Heart right ventricle (tissue), 16 donors: ENCODE measurements around the gene PNMA5. TPM values are rescaled to one million over a fixed set of nuclear protein-coding genes. Genes with fewer than 3 reads are reported as not detected.
A peak's percentile ranks its signal among the peaks of the same experiment; 100 is the strongest.

Source experiments
- ATAC-seq, 8 donors: fragments of 200-7000 bp; cut with Tn5 transposase; one replicate each; pipeline ENCODE4 v1.9.1; 2020; ENCODE audit warnings: mild to moderate bottlenecking in 8 of 8, moderate library complexity in 8 of 8, moderate number of reproducible peaks in 1 of 8
- DNase-seq, 2 donors: peaks; one replicate each; pipeline ENCODE4 v3.0.0-alpha.2; 2020
- H3K27ac ChIP-seq, 10 donors: fragments of 200-600 bp; sonication (generic) in 2 of 10; one replicate each; pipeline versions ENCODE4 v1.5.0 to v1.8.0; 2020 to 2022; ENCODE audit warnings: mild to moderate bottlenecking in 3 of 10
- H3K27me3 ChIP-seq, 7 donors: fragments of 200-600 bp; one replicate each; pipeline ENCODE4 v1.8.0; 2021 to 2022; ENCODE audit warnings: mild to moderate bottlenecking in 2 of 7
- H3K36me3 ChIP-seq, 9 donors: fragments of 200-600 bp; sonication (generic) in 1 of 9; one replicate each; pipeline versions ENCODE4 v1.5.0 to v1.8.0; 2020 to 2022; ENCODE audit warnings: mild to moderate bottlenecking in 2 of 9
- H3K4me1 ChIP-seq, 9 donors: fragments of 200-600 bp; sonication (generic) in 1 of 9; one replicate each; pipeline versions ENCODE4 v1.5.0 to v1.8.0; 2020 to 2022; ENCODE audit warnings: mild to moderate bottlenecking in 4 of 9
- H3K4me3 ChIP-seq, 10 donors: fragments of 200-600 bp; sonication (generic) in 2 of 10; one replicate each; pipeline versions ENCODE4 v1.5.0 to v1.8.0; 2020 to 2022; ENCODE audit warnings: mild to moderate bottlenecking in 7 of 10, moderate library complexity in 2 of 10
- H3K9me3 ChIP-seq, 11 donors: fragments of 200-600 bp in 10 of 11; sonication (generic) in 2 of 11; one replicate each; pipeline versions ENCODE4 v1.5.0 to v1.8.0; 2013 to 2022; ENCODE audit warnings: mild to moderate bottlenecking in 2 of 11, control low read depth in 1 of 11, moderate library complexity in 1 of 11
- CTCF ChIP-seq, 9 donors: fragments of 200-600 bp; sonication (generic) in 2 of 9; IDR thresholded peaks; one replicate each; pipeline versions ENCODE4 v1.5.0 to v1.8.0; 2021 to 2022; ENCODE audit warnings: antibody characterized with exemption in 9 of 9, mild to moderate bottlenecking in 5 of 9, moderate library complexity in 1 of 9
- WGBS, 2 donors: extraction: QIAGEN DNeasy Blood & Tissue Kit; methylation state at CpG; one replicate each; pipeline ENCODE4 v1.1.7; 2013; ENCODE audit warnings: inconsistent platforms in 1 of 2; 5-methylcytosine and 5-hydroxymethylcytosine counted together
- intact Hi-C, 10 donors: fragments of 100-400 bp; cut with DNase I; formaldehyde crosslinking; loops; one replicate each; pipeline versions ENCODE4 v1.11.1 to v1.14.2; 2022
- long read RNA-seq, 3 donors: library from polyadenylated mRNA; unstranded; transcript quantifications; one replicate each; pipeline ENCODE4 v2.0.0, GENCODE V29; 2020 to 2021
- polyA plus RNA-seq, 2 donors: library from polyadenylated mRNA; stranded (reverse); fragments of 200-250 nt; gene quantifications; one replicate each; pipeline ENCODE4 v1.2.3, GENCODE V29; 2013
- total RNA-seq, 10 donors: library from RNA; stranded (reverse); fragmentation: NEBNext Ultra II Directional in 3 of 10; extraction: Animal tissue kit (Norgen Biotek cat#: 25700) in 3 of 10; gene quantifications; one replicate each; pipeline versions ENCODE4 v1.2.1 to v1.2.4, GENCODE V29; 2021 to 2023
- donor health status: Arrhythmogenic right ventricular cardiomyopathy.
- donor health status: ischemic (EF 13 %, LVEDD 7.1; RV severe dilation, severe dysfunction).
- donor health status: healthy with polysubstance abuse.
- donor health status: DM: no; HTN: yes; CAD: no.
- donor health status: DM: no; HTN: no; CAD: no.
- donor health status: ischemic (EF 25% LVEDD 6.9; RV normal size, moderate dysfunction).
- donor health status: ischemic (EF 25% LVEDD 5.7; RV mildly dilated, moderate dysfunction).
- donor health status: healthy.
- donor health status: DM: yes; HTN: yes; CAD: no.
- donor health status: Ischemic cardiomyopathy.
- donor health status: ischemic (EF 35%, LVEDD 5.7; RV mildly dilated, moderate dysfunction).
- donor health status: nonischemic (EF 11% LVEDD 7.7; RV severe dilation, severe dysfunction).
- donor health status: DM: yes; HTN: yes; CAD: no.
- donor health status: PGD.
- donor health status: ischemic (EF 29% LVEDD 5.4; RV normal size, mild dysfunction).
- donor health status: nonischemic (EF 23%, LVEDD 6.1; RV moderate dilation, normal function).

Gene PNMA5
- not detected for total RNA-seq
- not detected for polyA plus RNA-seq
- long read RNA-seq, donor 1: 0 reads
- long read RNA-seq, donor 2: 0 reads
- long read RNA-seq, donor 3: 0 reads

GRCh38 chrX:152993933-152994332, at the start of gene PNMA5:
TSS of gene PNMA5 (minus strand) at chrX:152994116. CDS start at chrX:152991598, 2,518 bp downstream.
- 93 to 94% methylated on average over 25 to 28 of the region's 31 CpGs for WGBS, 2 donors

GRCh38 chrX:153032397-153033118, 38.6 kb upstream of the PNMA5 start:
- peak; percentile 79 to 94 (median 83) for ATAC-seq
- no peaks in the 10 kb centered on the region for H3K4me1 ChIP-seq
- peak; percentile 62 to 79 for DNase-seq
- H3K4me3 ChIP-seq: peak overlapping the region in 9 of 10 donors; percentile 16 to 51 (median 37)
- H3K36me3 ChIP-seq: no peaks in the 10 kb centered on the region
- H3K9me3 ChIP-seq: peaks cover 0 to 5% (median 0%) of the 10 kb centered on the region in 11 donors
- intact Hi-C loops: loop anchor here in 5 of 10 donors (5.0 to 10.0 kb wide), 4 partner anchors 402 to 502 kb away; no protein-coding TSS in a partner anchor
- peaks cover 0 to 5% (median 0%) of the 10 kb centered on the region in 7 donors for H3K27me3 ChIP-seq
- peak overlapping the region in 1 of 10 donors; percentile 69 for H3K27ac ChIP-seq
- WGBS, 2 donors: 17 to 20% methylated on average over 63 to 64 of the region's 64 CpGs
- peak; percentile 60 to 87 (median 80) for TF ChIP-seq CTCF (IDR thresholded peaks at IDR 0.05)

More at GRCh38 chrX:152993933-152994332, at the start of gene PNMA5:
- intact Hi-C loops: no loop called here
- no peak for ATAC-seq
- H3K9me3 ChIP-seq: no peaks in the 10 kb centered on the region
- peaks cover 0 to 9% (median 0%) of the 10 kb centered on the region in 7 donors for H3K27me3 ChIP-seq
- DNase-seq: no peak
- no peaks in the 10 kb centered on the region for H3K4me1 ChIP-seq
- no peak within 1 kb of the TSS for H3K27ac ChIP-seq
- no peaks in the 10 kb centered on the region for H3K36me3 ChIP-seq
- no peak for TF ChIP-seq CTCF (IDR thresholded peaks at IDR 0.05)
- H3K4me3 ChIP-seq: no peak within 1 kb of the TSS

GRCh38 chrX:153030801-153031200, 36.9 kb upstream of the PNMA5 start:
- H3K27ac ChIP-seq: no peak overlapping the region
- 91% methylated on average over 11 to 12 of the region's 12 CpGs for WGBS, 2 donors
- intact Hi-C loops: loop anchor here in 5 of 10 donors (5.0 to 10.0 kb wide), 4 partner anchors 404 to 504 kb away; no protein-coding TSS in a partner anchor
- DNase-seq: no peak
- ATAC-seq: no peak
- no peak overlapping the region for H3K4me3 ChIP-seq
- no peaks in the 10 kb centered on the region for H3K36me3 ChIP-seq
- H3K27me3 ChIP-seq: peaks cover 0 to 5% (median 0%) of the 10 kb centered on the region in 7 donors
- no peak for TF ChIP-seq CTCF (IDR thresholded peaks at IDR 0.05)
- H3K4me1 ChIP-seq: no peaks in the 10 kb centered on the region
- H3K9me3 ChIP-seq: peaks cover 0 to 5% (median 0%) of the 10 kb centered on the region in 11 donors

GRCh38 chrX:153029875-153030274, 36.0 kb upstream of the PNMA5 start:
- ATAC-seq (no peak), DNase-seq (no peak)
- no peaks in the 10 kb centered on the region for H3K36me3 ChIP-seq
- H3K27ac ChIP-seq: no peak overlapping the region
- peaks cover 0 to 5% (median 0%) of the 10 kb centered on the region in 7 donors for H3K27me3 ChIP-seq
- 89 to 94% methylated on average over 8 to 11 of the region's 11 CpGs for WGBS, 2 donors
- TF ChIP-seq CTCF (IDR thresholded peaks at IDR 0.05): no peak
- no peaks in the 10 kb centered on the region for H3K4me1 ChIP-seq
- peaks cover 0 to 5% (median 0%) of the 10 kb centered on the region in 11 donors for H3K9me3 ChIP-seq
- intact Hi-C loops: loop anchor here in 5 of 10 donors (5.0 to 10.0 kb wide), 4 partner anchors 405 to 505 kb away; no protein-coding TSS in a partner anchor
- H3K4me3 ChIP-seq: no peak overlapping the region
